ENCODE data around the gene OGFOD3.

Gene OGFOD3

DNA sequence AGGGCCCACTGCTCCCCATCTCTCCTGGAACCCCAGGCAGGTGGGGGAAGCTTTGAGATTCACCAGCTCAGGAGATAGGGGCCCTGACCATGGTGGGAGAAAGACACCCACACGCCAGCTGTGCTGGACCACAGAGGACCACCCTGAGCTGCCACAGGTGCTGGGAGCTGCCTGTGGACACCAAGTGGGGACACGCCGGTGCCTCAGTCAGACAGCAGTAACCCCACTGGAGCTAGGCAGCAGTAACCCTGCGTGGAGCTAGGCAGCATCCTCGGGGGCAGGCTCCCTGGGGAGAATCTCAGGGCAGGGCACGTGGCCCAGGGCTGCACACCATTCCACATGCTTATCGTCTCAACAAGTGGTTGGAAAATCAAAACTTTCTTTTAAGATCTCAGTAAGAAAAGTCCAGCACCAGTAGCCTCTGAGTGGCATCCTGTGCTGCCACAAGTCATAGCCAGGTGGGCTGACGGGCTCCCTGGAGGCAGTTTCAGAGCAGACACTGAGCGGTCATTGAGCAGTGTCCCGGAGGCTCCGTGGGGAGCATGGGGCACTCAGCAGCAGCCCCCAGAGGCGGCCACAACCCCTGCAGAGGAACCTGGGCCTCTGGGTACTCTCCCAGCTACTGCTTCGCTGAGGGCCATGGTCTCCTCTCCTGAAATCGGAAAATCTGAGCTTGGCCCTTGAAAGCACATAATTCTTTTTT, 8.2 kb downstream of the OGFOD3 start:
- Histone ChIP-seq H3K9ac (ENCODE audit: low read length) (no peak overlapping the region), H3K4me3 (ENCODE audit: low read length) (no peak overlapping the region), H3K9me3 (ENCODE audit: control insufficient read depth, low read length) (no peaks in the 10 kb centered on the region), H3K4me1 (ENCODE audit: control insufficient read depth, insufficient read depth, low read length) (peaks cover 4% of the 10 kb centered on the region), H3K36me3 (ENCODE audit: control insufficient read depth, insufficient read depth, low read length, severe bottlenecking) (peaks cover 3% of the 10 kb centered on the region), H3K27me3 (replicated peaks; ENCODE audit: control insufficient read depth, insufficient read depth, low read length) (no peaks in the 10 kb centered on the region)
- DNase-seq (ENCODE audit: low read depth): no peak

DNA sequence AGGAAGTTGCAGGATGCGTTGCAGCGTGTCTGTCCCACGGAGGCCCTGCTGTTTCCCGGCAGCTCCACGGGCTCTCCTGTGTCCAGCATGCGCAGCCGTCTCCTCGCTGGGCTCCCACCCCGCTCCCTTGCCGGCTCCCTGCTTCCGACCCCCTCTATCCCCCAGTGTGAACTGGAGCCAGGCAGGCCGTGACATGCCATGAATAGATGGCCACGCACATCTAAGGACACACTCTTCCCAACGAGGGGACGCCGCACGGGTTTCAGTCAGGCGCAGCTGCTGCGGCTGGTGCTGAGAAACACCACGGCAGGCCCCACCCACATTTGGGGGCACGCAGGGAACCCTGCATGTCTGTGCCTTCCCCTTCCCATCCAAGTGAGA, 9.5 kb downstream of the OGFOD3 start:
- H3K9me3 ChIP-seq (ENCODE audit: control insufficient read depth, low read length): no peaks in the 10 kb centered on the region
- H3K27me3 ChIP-seq (replicated peaks; ENCODE audit: control insufficient read depth, insufficient read depth, low read length): no peaks in the 10 kb centered on the region
- H3K4me3 ChIP-seq (ENCODE audit: low read length): no peak overlapping the region
- peaks cover 4% of the 10 kb centered on the region for H3K36me3 ChIP-seq (ENCODE audit: control insufficient read depth, insufficient read depth, low read length, severe bottlenecking)
- no peak for DNase-seq (ENCODE audit: low read depth)
- no peaks in the 10 kb centered on the region for H3K4me1 ChIP-seq (ENCODE audit: control insufficient read depth, insufficient read depth, low read length)
- no peak overlapping the region for H3K9ac ChIP-seq (ENCODE audit: low read length)

- H3K27me3 ChIP-seq (replicated peaks; ENCODE audit: control insufficient read depth, insufficient read depth, low read length): no peaks in the 10 kb centered on the region
- H3K36me3 ChIP-seq (ENCODE audit: control insufficient read depth, insufficient read depth, low read length, severe bottlenecking): peaks cover 9% of the 10 kb centered on the region
- DNase-seq (ENCODE audit: low read depth): no peak
- no peak overlapping the region for H3K9ac ChIP-seq (ENCODE audit: low read length)
- no peaks in the 10 kb centered on the region for H3K9me3 ChIP-seq (ENCODE audit: control insufficient read depth, low read length)
- no peaks in the 10 kb centered on the region for H3K4me1 ChIP-seq (ENCODE audit: control insufficient read depth, insufficient read depth, low read length)
- H3K4me3 ChIP-seq (ENCODE audit: low read length): no peak overlapping the region
Measured at GRCh38 chr17:82408288-82408937, 10.0 kb downstream of the OGFOD3 start.

GRCh38 chr17:82407255-82407654, 11.1 kb downstream of the OGFOD3 start:
- no peak overlapping the region for H3K4me3 ChIP-seq (ENCODE audit: low read length)
- H3K4me1 ChIP-seq (ENCODE audit: control insufficient read depth, insufficient read depth, low read length): no peaks in the 10 kb centered on the region
- H3K9ac ChIP-seq (ENCODE audit: low read length): no peak overlapping the region
- no peaks in the 10 kb centered on the region for H3K9me3 ChIP-seq (ENCODE audit: control insufficient read depth, low read length)
- DNase-seq (ENCODE audit: low read depth): no peak
- peaks cover 9% of the 10 kb centered on the region for H3K36me3 ChIP-seq (ENCODE audit: control insufficient read depth, insufficient read depth, low read length, severe bottlenecking)
- no peaks in the 10 kb centered on the region for H3K27me3 ChIP-seq (replicated peaks; ENCODE audit: control insufficient read depth, insufficient read depth, low read length)

GRCh38 chr17:82406131-82406671, 12.2 kb downstream of the OGFOD3 start:
- Histone ChIP-seq H3K27me3 (replicated peaks; ENCODE audit: control insufficient read depth, insufficient read depth, low read length) (no peaks in the 10 kb centered on the region), H3K4me1 (ENCODE audit: control insufficient read depth, insufficient read depth, low read length) (no peaks in the 10 kb centered on the region), H3K9me3 (ENCODE audit: control insufficient read depth, low read length) (no peaks in the 10 kb centered on the region), H3K9ac (ENCODE audit: low read length) (no peak overlapping the region), H3K4me3 (ENCODE audit: low read length) (no peak overlapping the region), H3K36me3 (ENCODE audit: control insufficient read depth, insufficient read depth, low read length, severe bottlenecking) (peaks cover 9% of the 10 kb centered on the region)
- no peak for DNase-seq (ENCODE audit: low read depth)

GRCh38 chr17:82405051-82405450, 13.3 kb downstream of the OGFOD3 start:
- no peak overlapping the region for H3K4me3 ChIP-seq (ENCODE audit: low read length)
- peaks cover 3% of the 10 kb centered on the region for H3K4me1 ChIP-seq (ENCODE audit: control insufficient read depth, insufficient read depth, low read length)
- H3K36me3 ChIP-seq (ENCODE audit: control insufficient read depth, insufficient read depth, low read length, severe bottlenecking): peaks cover 9% of the 10 kb centered on the region
- H3K9me3 ChIP-seq (ENCODE audit: control insufficient read depth, low read length): no peaks in the 10 kb centered on the region
- H3K9ac ChIP-seq (ENCODE audit: low read length): no peak overlapping the region
- no peak for DNase-seq (ENCODE audit: low read depth)
- H3K27me3 ChIP-seq (replicated peaks; ENCODE audit: control insufficient read depth, insufficient read depth, low read length): no peaks in the 10 kb centered on the region

DNA sequence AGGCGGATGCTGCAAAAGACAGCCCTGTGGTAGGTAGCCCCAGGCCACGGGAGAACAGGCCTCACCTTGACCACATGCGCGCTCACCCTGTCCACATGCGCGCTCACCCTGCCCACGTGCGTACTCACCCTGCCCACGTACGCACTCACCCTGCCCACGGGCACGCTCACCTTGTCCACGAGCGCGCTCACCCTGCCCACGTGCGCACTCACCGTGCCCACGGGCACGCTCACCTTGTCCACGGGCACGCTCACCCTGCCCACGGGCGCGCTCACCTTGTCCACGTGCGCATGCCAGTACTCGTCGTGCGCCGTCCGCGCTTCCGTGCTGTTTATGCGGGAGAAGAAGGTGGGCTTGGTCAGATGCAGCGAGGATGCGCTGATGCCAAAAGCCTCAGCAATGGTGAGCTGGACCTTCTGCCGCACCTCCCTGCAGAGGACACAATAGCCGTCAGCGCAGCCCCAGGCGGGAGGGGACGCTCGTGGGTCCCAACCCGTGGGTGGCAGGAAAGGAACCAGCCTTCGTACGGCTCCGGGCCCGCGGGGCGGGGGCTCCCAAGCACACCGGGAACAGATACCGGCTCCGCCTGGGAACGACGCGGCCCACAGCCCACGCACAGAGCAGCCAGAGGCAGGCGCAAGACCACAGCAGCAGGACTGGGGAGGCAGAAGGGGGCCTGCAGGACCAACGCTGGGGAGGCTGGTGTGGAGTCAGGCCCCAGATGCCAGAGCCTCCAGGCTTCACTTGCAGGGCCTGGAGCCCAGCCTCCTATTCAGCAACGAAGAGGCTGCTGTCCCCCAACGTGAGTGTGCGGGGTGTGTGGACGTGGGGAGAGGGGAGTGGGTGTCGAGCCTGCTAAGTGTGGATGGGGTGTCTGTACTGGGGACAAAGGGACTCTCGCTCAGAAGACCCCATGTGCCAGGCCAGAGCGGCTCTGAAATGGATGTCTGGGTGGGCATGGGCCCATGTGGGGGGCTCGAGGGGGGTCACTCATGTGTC, 14.4 kb downstream of the OGFOD3 start:
- Histone ChIP-seq H3K36me3 (ENCODE audit: control insufficient read depth, insufficient read depth, low read length, severe bottlenecking) (peaks cover 9% of the 10 kb centered on the region), H3K9me3 (ENCODE audit: control insufficient read depth, low read length) (no peaks in the 10 kb centered on the region), H3K9ac (ENCODE audit: low read length) (no peak overlapping the region), H3K4me3 (ENCODE audit: low read length) (no peak overlapping the region), H3K27me3 (replicated peaks; ENCODE audit: control insufficient read depth, insufficient read depth, low read length) (no peaks in the 10 kb centered on the region), H3K4me1 (ENCODE audit: control insufficient read depth, insufficient read depth, low read length) (peaks cover 14% of the 10 kb centered on the region)
- no peak for DNase-seq (ENCODE audit: low read depth)

- Histone ChIP-seq H3K9ac (ENCODE audit: low read length) (no peak overlapping the region), H3K27me3 (replicated peaks; ENCODE audit: control insufficient read depth, insufficient read depth, low read length) (no peaks in the 10 kb centered on the region), H3K4me1 (ENCODE audit: control insufficient read depth, insufficient read depth, low read length) (peaks cover 22% of the 10 kb centered on the region), H3K4me3 (ENCODE audit: low read length) (no peak overlapping the region), H3K36me3 (ENCODE audit: control insufficient read depth, insufficient read depth, low read length, severe bottlenecking) (peaks cover 9% of the 10 kb centered on the region), H3K9me3 (ENCODE audit: control insufficient read depth, low read length) (no peaks in the 10 kb centered on the region)
- no peak for DNase-seq (ENCODE audit: low read depth)
Measured at GRCh38 chr17:82402865-82403264, 15.5 kb downstream of the OGFOD3 start.

DNA sequence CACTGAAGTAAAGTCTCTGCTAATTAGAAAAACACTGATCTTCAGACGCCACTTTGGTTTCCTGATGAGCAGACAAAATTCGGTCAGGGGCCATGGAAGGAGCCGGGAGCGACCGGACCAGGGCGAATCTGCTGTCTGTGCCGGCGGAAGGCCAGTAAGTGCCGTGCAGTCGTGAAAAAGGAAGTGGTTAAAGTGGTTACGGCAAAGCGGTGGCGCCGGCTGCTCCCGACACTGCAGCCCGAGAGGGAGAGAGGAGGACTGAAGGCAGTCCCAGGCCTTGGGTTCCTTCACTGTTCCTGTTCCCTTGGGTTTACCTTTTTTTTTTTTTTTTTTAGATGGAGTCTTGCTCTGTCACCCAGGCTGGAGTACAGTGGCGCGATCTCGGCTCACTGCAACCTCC, 17.6 kb downstream of the OGFOD3 start:
- Histone ChIP-seq H3K9me3 (ENCODE audit: control insufficient read depth, low read length) (no peaks in the 10 kb centered on the region), H3K36me3 (ENCODE audit: control insufficient read depth, insufficient read depth, low read length, severe bottlenecking) (peaks cover 9% of the 10 kb centered on the region), H3K4me3 (ENCODE audit: low read length) (no peak overlapping the region), H3K9ac (ENCODE audit: low read length) (no peak overlapping the region), H3K4me1 (ENCODE audit: control insufficient read depth, insufficient read depth, low read length) (peaks cover 40% of the 10 kb centered on the region), H3K27me3 (replicated peaks; ENCODE audit: control insufficient read depth, insufficient read depth, low read length) (no peaks in the 10 kb centered on the region)
- DNase-seq (ENCODE audit: low read depth): no peak

DNA sequence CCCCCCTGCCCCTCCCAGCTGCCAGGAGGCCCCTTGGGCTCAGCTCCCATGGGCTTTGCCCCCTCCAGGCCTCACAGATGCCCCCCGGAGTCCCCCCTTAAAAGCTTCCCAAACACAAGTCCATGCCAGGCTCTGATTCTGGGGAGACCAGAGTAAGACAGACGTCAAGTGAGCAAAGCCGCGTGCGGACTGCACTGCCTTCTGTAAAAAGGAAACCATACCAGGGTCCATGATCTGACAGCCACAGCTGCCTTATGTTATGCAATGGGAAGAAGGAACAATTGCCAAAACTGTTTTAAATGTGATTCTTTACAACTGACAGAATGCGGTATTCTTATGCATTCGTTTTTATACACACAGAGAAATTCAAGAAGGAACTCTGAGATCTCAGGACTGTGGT, 18.2 kb downstream of the OGFOD3 start:
- H3K9ac ChIP-seq (ENCODE audit: low read length): no peak overlapping the region
- peaks cover 42% of the 10 kb centered on the region for H3K4me1 ChIP-seq (ENCODE audit: control insufficient read depth, insufficient read depth, low read length)
- H3K9me3 ChIP-seq (ENCODE audit: control insufficient read depth, low read length): no peaks in the 10 kb centered on the region
- peaks cover 9% of the 10 kb centered on the region for H3K36me3 ChIP-seq (ENCODE audit: control insufficient read depth, insufficient read depth, low read length, severe bottlenecking)
- no peaks in the 10 kb centered on the region for H3K27me3 ChIP-seq (replicated peaks; ENCODE audit: control insufficient read depth, insufficient read depth, low read length)
- no peak overlapping the region for H3K4me3 ChIP-seq (ENCODE audit: low read length)
- peak; percentile 27 for DNase-seq (ENCODE audit: low read depth)

GRCh38 chr17:82399601-82400101, 18.7 kb downstream of the OGFOD3 start:
- no peak for DNase-seq (ENCODE audit: low read depth)
- Histone ChIP-seq H3K4me3 (ENCODE audit: low read length) (no peak overlapping the region), H3K4me1 (ENCODE audit: control insufficient read depth, insufficient read depth, low read length) (peaks cover 42% of the 10 kb centered on the region), H3K36me3 (ENCODE audit: control insufficient read depth, insufficient read depth, low read length, severe bottlenecking) (peaks cover 9% of the 10 kb centered on the region), H3K9me3 (ENCODE audit: control insufficient read depth, low read length) (no peaks in the 10 kb centered on the region), H3K27me3 (replicated peaks; ENCODE audit: control insufficient read depth, insufficient read depth, low read length) (no peaks in the 10 kb centered on the region), H3K9ac (ENCODE audit: low read length) (peak overlapping the region; percentile 42)
